Left cardiac atrium (tissue), 4 donors: ENCODE results near the gene ZKSCAN2. TPM values are rescaled to one million over a fixed set of nuclear protein-coding genes. Genes with fewer than 3 reads are reported as not detected.
A peak's percentile ranks its signal among the peaks of the same experiment; 100 is the strongest.

Experiments used
- ATAC-seq, 2 donors: fragments of 200-7000 bp; cut with Tn5 transposase; one replicate each; pipeline ENCODE4 v1.9.1; 2020; ENCODE audit warnings: mild to moderate bottlenecking in 2 of 2, moderate library complexity in 2 of 2
- DNase-seq: peaks from one replicate; pipeline ENCODE4 v3.0.0-alpha.2; 2020
- intact Hi-C, 2 donors: fragments of 100-400 bp; cut with DNase I; formaldehyde crosslinking; loops; one replicate each; pipeline versions ENCODE4 v1.14.1 to v1.15.1; 2022 to 2023
- long read RNA-seq: library from polyadenylated mRNA; unstranded; transcript quantifications from one replicate; pipeline ENCODE4 v2.0.0, GENCODE V29; 2021
- total RNA-seq, 2 donors: library from RNA; stranded (reverse); fragmentation: NEBNext Ultra II Directional; extraction: Animal tissue kit (Norgen Biotek cat#: 25700); gene quantifications; one replicate each; pipeline ENCODE4 v1.2.1, GENCODE V29; 2021
- donor health status: DM: no; HTN: yes; CAD: no.
- donor health status: DM: no; HTN: yes; CAD: no; lungs with severe emphysema.
- donor health status: DM: yes; HTN: yes; CAD: no.
- donor health status: Dilated cardiomyopathy.

The ZKSCAN2 gene
- 1 to 10 TPM; 4.4 to 5.8 TPM for total RNA-seq
- long read RNA-seq, full-length matches to known transcripts = 2 of 4 reads
- long read RNA-seq, partial matches to known transcripts = 0 of 4 reads
- long read RNA-seq, other reads (novel, unspliced or antisense) = 2 of 4 reads

- peak; percentile 94 for DNase-seq
- intact Hi-C loops = no loop called here
- peak; percentile 98 to 99 for ATAC-seq
Observed at GRCh38 chr16:25257470-25257955, at the start of gene ZKSCAN2. Gene ZKSCAN2 (minus strand): TSS chr16:25257845. CDS start chr16:25257127, 718 bp downstream.

- no peak for ATAC-seq
- DNase-seq = no peak
- intact Hi-C loops = no loop called here
Observed at GRCh38 chr16:25299792-25300590, 42.3 kb upstream of the ZKSCAN2 start.

- DNase-seq (no peak), ATAC-seq (no peak)
- intact Hi-C loops = no loop called here
Observed at GRCh38 chr16:25298165-25298872, 40.7 kb upstream of the ZKSCAN2 start.

- DNase-seq = no peak
- intact Hi-C loops = no loop called here
- no peak for ATAC-seq
Observed at GRCh38 chr16:25297151-25297787, 39.6 kb upstream of the ZKSCAN2 start.

GRCh38 chr16:25291580-25291979 is 33.9 kb upstream of the ZKSCAN2 start:
- intact Hi-C loops = no loop called here
- ATAC-seq = no peak
- no peak for DNase-seq

GRCh38 chr16:25289466-25289865 is 31.8 kb upstream of the ZKSCAN2 start:
- DNase-seq = no peak
- intact Hi-C loops = no loop called here
- no peak for ATAC-seq

- ATAC-seq (no peak), DNase-seq (no peak)
- intact Hi-C loops = no loop called here
Observed at GRCh38 chr16:25279491-25279890, 21.8 kb upstream of the ZKSCAN2 start.

GRCh38 chr16:25271421-25271820 is 13.8 kb upstream of the ZKSCAN2 start:
- ATAC-seq (no peak), DNase-seq (no peak)
- intact Hi-C loops = no loop called here

GRCh38 chr16:25270577-25270976 is 12.9 kb upstream of the ZKSCAN2 start:
- DNase-seq (no peak), ATAC-seq (no peak)
- intact Hi-C loops = no loop called here

- intact Hi-C loops = no loop called here
Observed at GRCh38 chr16:25269879-25270278, 12.2 kb upstream of the ZKSCAN2 start.

GRCh38 chr16:25265968-25266367 is 8.3 kb upstream of the ZKSCAN2 start:
- ATAC-seq (no peak), DNase-seq (no peak)
- intact Hi-C loops = no loop called here

More at GRCh38 chr16:25269879-25270278, 12.2 kb upstream of the ZKSCAN2 start:
- DNase-seq = no peak
- ATAC-seq = no peak

- intact Hi-C loops = no loop called here
- ATAC-seq = no peak
- DNase-seq = no peak
Observed at GRCh38 chr16:25264597-25264996, 7.0 kb upstream of the ZKSCAN2 start.

GRCh38 chr16:25260416-25260815 is 2.8 kb upstream of the ZKSCAN2 start:
- intact Hi-C loops = no loop called here
- DNase-seq (no peak), ATAC-seq (no peak)

- no peak for DNase-seq
- ATAC-seq = no peak
- intact Hi-C loops = no loop called here
Observed at GRCh38 chr16:25258861-25259179, 1.2 kb upstream of the ZKSCAN2 start.

- intact Hi-C loops = no loop called here
- peak; percentile 84 for DNase-seq
- peak; percentile 56 to 57 for ATAC-seq
Observed at GRCh38 chr16:25257956-25258860, 563 bp upstream of the ZKSCAN2 start.

GRCh38 chr16:25256695-25257469 is 763 bp downstream of the ZKSCAN2 start:
- intact Hi-C loops = no loop called here
- DNase-seq = no peak
- ATAC-seq = peak in 1 of 2 donors; percentile 0

GRCh38 chr16:25253322-25253721 is 4.3 kb downstream of the ZKSCAN2 start:
- DNase-seq (no peak), ATAC-seq (no peak)
- intact Hi-C loops = no loop called here

- ATAC-seq (no peak), DNase-seq (no peak)
- intact Hi-C loops = no loop called here
Observed at GRCh38 chr16:25250467-25250866, 7.2 kb downstream of the ZKSCAN2 start.
